GM13977 (cell line): ENCODE measurements around the gene BNC2.

Source experiments
- DNase-seq: peaks from one replicate; pipeline ENCODE4 v3.0.0; 2012; ENCODE audit warnings: low spot score
- CTCF ChIP-seq: IDR thresholded peaks from 2 replicates; pipeline ENCODE4 v1.5.1; 2012; ENCODE audit warnings: mild to moderate bottlenecking, control low read depth; ENCODE audit not compliant: insufficient read depth; ENCODE audit errors: extremely low read depth, missing control alignments
- in situ Hi-C: fragments of 300-500 bp; cut with MboI; formaldehyde crosslinking; loops from one replicate; pipeline ENCODE4 v1.12.0; 2022; ENCODE audit warnings: low sequenced_read_pairs, low pct_unique_long_range_greater_than_20kb, mixed read lengths, inconsistent platforms; ENCODE audit not compliant: unreplicated experiment

Gene BNC2

GRCh38 chr9:16611001-16611400 is 259.5 kb downstream of the BNC2 start:
- in situ Hi-C loops: no loop called here
- TF ChIP-seq CTCF: no peak
- no peak for DNase-seq

- no peak for TF ChIP-seq CTCF
- no peak for DNase-seq
- in situ Hi-C loops: no loop called here
These were observed 259.9 kb downstream of the BNC2 start for GRCh38 chr9:16610538-16610937.

GRCh38 chr9:16608906-16609305 is 261.6 kb downstream of the BNC2 start:
- in situ Hi-C loops: no loop called here
- TF ChIP-seq CTCF: no peak
- DNase-seq: no peak

GRCh38 chr9:16602494-16602893 is 268.0 kb downstream of the BNC2 start:
- TF ChIP-seq CTCF: no peak
- in situ Hi-C loops: no loop called here
- DNase-seq: no peak

- in situ Hi-C loops: no loop called here
- no peak for TF ChIP-seq CTCF
- DNase-seq: no peak
These were observed 268.5 kb downstream of the BNC2 start for GRCh38 chr9:16601991-16602390.

GRCh38 chr9:16598316-16598715 is 272.2 kb downstream of the BNC2 start:
- no peak for DNase-seq
- TF ChIP-seq CTCF: no peak
- in situ Hi-C loops: no loop called here

GRCh38 chr9:16597136-16597535 is 273.3 kb downstream of the BNC2 start:
- no peak for TF ChIP-seq CTCF
- in situ Hi-C loops: no loop called here
- no peak for DNase-seq
